ENCODE measurements around the gene JAM3.

The JAM3 gene

GRCh38 chr11:134157451-134157850 lies 88.6 kb downstream of the JAM3 start:
- no peak for TF ChIP-seq ZFX (IDR thresholded peaks at IDR 0.05; ENCODE audit: borderline replicate concordance)
- TF ChIP-seq, protein P1, sequence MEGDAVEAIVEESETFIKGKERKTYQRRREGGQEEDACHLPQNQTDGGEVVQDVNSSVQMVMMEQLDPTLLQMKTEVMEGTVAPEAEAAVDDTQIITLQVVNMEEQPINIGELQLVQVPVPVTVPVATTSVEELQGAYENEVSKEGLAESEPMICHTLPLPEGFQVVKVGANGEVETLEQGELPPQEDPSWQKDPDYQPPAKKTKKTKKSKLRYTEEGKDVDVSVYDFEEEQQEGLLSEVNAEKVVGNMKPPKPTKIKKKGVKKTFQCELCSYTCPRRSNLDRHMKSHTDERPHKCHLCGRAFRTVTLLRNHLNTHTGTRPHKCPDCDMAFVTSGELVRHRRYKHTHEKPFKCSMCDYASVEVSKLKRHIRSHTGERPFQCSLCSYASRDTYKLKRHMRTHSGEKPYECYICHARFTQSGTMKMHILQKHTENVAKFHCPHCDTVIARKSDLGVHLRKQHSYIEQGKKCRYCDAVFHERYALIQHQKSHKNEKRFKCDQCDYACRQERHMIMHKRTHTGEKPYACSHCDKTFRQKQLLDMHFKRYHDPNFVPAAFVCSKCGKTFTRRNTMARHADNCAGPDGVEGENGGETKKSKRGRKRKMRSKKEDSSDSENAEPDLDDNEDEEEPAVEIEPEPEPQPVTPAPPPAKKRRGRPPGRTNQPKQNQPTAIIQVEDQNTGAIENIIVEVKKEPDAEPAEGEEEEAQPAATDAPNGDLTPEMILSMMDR (IDR thresholded peaks at IDR 0.05): no peak
- H3K27ac ChIP-seq: 0 out of 2 replicates have a peak overlapping the region, but pooled peaks have one; percentile 20

GRCh38 chr11:134158023-134158422 lies 89.2 kb downstream of the JAM3 start:
- 0 out of 2 replicates have a peak overlapping the region, but pooled peaks have one; percentile 20 for H3K27ac ChIP-seq
- no peak for TF ChIP-seq ZFX (IDR thresholded peaks at IDR 0.05; ENCODE audit: borderline replicate concordance)
- TF ChIP-seq, protein P1 (IDR thresholded peaks at IDR 0.05): no peak

- no peak overlapping the region for H3K27ac ChIP-seq
- TF ChIP-seq ZFX (IDR thresholded peaks at IDR 0.05; ENCODE audit: borderline replicate concordance): no peak
- TF ChIP-seq, protein P1 (IDR thresholded peaks at IDR 0.05): no peak
These were observed 90.8 kb downstream of the JAM3 start for GRCh38 chr11:134159652-134160051.

- no peak for TF ChIP-seq ZFX (IDR thresholded peaks at IDR 0.05; ENCODE audit: borderline replicate concordance)
- H3K27ac ChIP-seq: no peak overlapping the region
These were observed 95.9 kb downstream of the JAM3 start for GRCh38 chr11:134164490-134165370.

- no peak for TF ChIP-seq ZFX (IDR thresholded peaks at IDR 0.05; ENCODE audit: borderline replicate concordance)
- TF ChIP-seq, protein P1 (IDR thresholded peaks at IDR 0.05): no peak
- H3K27ac ChIP-seq: no peak overlapping the region
These were observed 101.5 kb downstream of the JAM3 start for GRCh38 chr11:134170177-134170918.

DNA sequence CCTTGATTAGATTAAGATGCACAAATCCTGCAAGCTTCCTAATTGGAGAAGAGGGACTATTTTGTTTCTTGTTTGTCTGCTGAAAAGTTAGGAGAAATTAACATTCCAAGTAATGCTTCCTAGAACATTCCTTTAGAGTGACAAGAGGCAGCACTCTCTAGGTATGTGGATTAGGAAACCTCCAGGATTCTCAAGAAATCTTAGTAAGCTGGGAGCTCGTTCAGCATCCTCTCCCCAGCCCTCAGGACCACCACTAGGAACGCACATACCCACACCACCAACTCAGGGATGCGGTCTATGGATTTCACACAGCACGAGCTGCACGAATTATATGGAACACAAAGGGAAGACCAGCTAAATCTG lies 102.0 kb downstream of the JAM3 start:
- no peak overlapping the region for H3K27ac ChIP-seq
- TF ChIP-seq, protein P1 (IDR thresholded peaks at IDR 0.05): no peak
- TF ChIP-seq ZFX (IDR thresholded peaks at IDR 0.05; ENCODE audit: borderline replicate concordance): no peak

DNA sequence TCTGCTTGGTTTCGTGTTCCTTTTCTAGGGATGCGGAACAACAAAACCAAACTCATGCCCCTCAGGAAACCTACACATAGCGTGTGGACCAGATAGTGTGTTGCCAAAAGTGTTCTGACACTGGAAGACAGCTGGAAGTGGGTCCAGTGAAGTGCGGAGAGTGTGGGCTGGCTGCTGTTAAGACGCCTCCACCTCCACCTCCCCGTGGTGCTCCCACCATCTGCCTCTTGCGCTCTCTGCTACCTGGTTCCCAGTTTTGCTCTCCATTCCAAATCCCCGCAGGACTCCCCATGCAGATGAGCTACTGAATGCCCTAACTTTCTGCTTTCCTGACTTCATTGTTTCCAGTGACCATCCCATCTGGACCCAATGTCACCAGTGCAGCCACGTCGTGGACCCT lies 103.1 kb downstream of the JAM3 start:
- TF ChIP-seq, protein P1 (IDR thresholded peaks at IDR 0.05): no peak
- no peak for TF ChIP-seq ZFX (IDR thresholded peaks at IDR 0.05; ENCODE audit: borderline replicate concordance)
- H3K27ac ChIP-seq: no peak overlapping the region

All from 22Rv1 (cell line).